NB4 (cell line): Measurements from ENCODE around the gene AGER.
"Not testable (repeated sequence)": the region's sequence is repeated elsewhere in the genome, so short reads cannot be mapped to it uniquely, and the experiment has no call there.

Experiments used
- DNase-seq: peaks from one replicate; pipeline ENCODE4 v3.0.0; 2010; ENCODE audit warnings: low read depth
- H3K4me3 ChIP-seq: one replicate; pipeline ENCODE4 v1.5.1; 2011; ENCODE audit warnings: mild to moderate bottlenecking, low read depth, low read length, moderate library complexity
- MYC ChIP-seq: IDR thresholded peaks from 2 replicates; pipeline ENCODE4 v1.6.1; 2011; ENCODE audit warnings: low read depth, low read length
- POLR2A ChIP-seq: IDR thresholded peaks from 2 replicates; pipeline ENCODE4 v1.6.1; 2011; ENCODE audit warnings: mild to moderate bottlenecking; ENCODE audit not compliant: insufficient read length; ENCODE audit errors: extremely low read depth
- TF ChIP-seq, protein P1 (sequence below): IDR thresholded peaks from 2 replicates; pipeline ENCODE4 v1.6.1; 2011; ENCODE audit warnings: low read depth, low read length
- TF ChIP-seq, protein P2 (sequence below): IDR thresholded peaks from one replicate; pipeline ENCODE4 v1.5.1; 2012; ENCODE audit warnings: low read depth, low read length

AGER gene

DNA sequence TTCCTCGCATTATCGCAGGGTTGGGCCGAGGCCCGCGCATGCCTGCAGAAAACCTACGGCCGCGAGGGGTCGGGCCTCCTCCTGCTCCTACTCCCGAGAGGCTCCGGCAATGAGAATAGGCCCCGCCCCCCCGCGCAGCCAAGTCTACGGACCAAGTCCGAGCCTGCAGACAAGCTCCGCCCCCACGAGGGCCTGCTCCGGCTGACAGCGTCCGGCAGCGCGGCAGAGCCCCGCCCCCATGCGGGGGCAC lies 11.5 kb upstream of the AGER start:
- DNase-seq, result peak; percentile 100
- no peak for TF ChIP-seq MYC
- TF ChIP-seq, protein P1, sequence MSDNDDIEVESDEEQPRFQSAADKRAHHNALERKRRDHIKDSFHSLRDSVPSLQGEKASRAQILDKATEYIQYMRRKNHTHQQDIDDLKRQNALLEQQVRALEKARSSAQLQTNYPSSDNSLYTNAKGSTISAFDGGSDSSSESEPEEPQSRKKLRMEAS, result no peak
- TF ChIP-seq, protein P2, sequence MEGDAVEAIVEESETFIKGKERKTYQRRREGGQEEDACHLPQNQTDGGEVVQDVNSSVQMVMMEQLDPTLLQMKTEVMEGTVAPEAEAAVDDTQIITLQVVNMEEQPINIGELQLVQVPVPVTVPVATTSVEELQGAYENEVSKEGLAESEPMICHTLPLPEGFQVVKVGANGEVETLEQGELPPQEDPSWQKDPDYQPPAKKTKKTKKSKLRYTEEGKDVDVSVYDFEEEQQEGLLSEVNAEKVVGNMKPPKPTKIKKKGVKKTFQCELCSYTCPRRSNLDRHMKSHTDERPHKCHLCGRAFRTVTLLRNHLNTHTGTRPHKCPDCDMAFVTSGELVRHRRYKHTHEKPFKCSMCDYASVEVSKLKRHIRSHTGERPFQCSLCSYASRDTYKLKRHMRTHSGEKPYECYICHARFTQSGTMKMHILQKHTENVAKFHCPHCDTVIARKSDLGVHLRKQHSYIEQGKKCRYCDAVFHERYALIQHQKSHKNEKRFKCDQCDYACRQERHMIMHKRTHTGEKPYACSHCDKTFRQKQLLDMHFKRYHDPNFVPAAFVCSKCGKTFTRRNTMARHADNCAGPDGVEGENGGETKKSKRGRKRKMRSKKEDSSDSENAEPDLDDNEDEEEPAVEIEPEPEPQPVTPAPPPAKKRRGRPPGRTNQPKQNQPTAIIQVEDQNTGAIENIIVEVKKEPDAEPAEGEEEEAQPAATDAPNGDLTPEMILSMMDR, result no peak
- TF ChIP-seq POLR2A, result no peak
- H3K4me3 ChIP-seq, result no peak overlapping the region

DNA sequence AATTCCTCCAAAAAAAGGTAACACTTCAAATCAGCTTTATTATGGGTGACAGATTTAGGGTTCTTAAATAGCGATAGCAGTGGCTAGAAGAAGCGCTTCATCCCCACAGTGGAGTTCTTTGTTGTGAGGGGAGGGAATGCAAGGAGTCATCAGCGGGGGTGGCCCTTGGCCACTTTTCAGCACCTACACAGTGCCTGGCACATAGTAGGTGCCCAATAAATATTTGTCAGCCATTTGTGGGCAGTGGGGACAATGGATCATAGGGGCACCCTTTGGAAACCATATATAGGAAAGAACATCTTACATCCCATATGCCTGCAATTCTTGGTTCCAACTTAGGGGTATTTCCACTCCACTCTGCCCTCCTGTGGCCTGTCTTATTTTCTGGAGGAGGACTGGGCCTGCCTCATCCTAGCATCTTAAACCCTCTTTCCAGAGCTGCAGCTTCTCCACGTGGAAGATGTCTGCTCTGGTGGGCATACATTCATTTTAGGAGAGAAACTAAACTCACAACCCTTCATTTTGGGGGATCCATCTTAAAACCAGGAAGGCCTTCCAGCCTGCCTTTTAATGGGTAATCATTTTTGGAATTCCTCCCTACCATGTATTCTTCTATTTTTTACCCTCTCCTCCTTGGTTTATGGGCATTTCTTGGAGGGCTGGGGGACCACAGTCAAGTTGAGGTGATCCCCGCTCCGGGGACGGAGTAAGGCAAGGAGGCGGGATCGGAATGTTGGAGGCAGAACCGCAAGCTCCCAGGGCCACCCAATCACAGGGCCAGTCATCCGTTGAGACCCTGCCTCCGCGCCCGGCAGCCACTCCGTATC lies 11.0 kb upstream of the AGER start:
- peak overlapping the region; percentile 68 for H3K4me3 ChIP-seq
- peak; percentile 76 for DNase-seq
- TF ChIP-seq, protein P2, result peak; percentile 53
- TF ChIP-seq POLR2A (peak; percentile 69), MYC (no peak; the same call in 1 of the 2 replicates)
- TF ChIP-seq, protein P1, result no peak

DNA sequence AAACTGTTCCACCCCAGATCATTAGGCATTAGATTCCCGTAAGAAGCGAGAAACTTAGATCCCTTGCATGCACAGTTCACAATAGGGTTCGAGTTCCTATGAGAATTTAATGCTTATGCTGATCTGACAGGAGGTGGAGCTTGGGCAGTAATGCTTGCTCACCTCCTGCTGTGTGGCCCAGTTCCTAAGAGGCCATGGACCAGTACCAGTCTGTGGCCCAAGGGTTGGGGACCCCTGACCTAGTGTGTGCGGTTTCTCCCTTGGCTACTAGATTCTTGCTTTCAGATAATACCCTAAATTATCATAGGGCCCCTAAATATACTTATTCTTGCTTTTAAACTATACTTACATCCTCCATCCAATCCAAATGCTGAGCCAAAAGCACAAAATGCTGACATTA lies 10.3 kb upstream of the AGER start:
- H3K4me3 ChIP-seq, result peak overlapping the region; percentile 8
- TF ChIP-seq POLR2A (no peak), MYC (no peak)
- TF ChIP-seq, protein P2, result no peak
- TF ChIP-seq, protein P1, result no peak
- no peak for DNase-seq

DNA sequence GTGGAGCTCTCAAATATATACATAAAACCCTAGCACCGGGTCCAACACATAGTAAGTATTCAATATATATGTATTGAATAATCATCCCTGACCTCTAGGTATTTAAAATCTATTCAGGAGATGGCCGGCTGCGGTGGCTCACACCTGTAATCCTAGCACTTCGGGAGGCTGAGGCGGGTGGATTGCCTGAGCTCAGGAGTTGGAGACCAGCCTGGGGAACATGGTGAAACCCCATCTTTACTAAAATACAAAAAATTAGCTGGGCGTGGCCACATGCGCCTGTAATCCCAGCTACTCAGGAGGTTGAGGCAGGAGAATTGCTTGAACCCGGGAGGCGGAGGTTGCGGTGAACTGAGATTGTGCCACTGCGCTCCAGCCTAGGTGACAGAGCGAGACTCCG lies 9.0 kb upstream of the AGER start:
- H3K4me3 ChIP-seq, result peak overlapping the region; percentile 65
- DNase-seq, result not testable (repeated sequence)

DNA sequence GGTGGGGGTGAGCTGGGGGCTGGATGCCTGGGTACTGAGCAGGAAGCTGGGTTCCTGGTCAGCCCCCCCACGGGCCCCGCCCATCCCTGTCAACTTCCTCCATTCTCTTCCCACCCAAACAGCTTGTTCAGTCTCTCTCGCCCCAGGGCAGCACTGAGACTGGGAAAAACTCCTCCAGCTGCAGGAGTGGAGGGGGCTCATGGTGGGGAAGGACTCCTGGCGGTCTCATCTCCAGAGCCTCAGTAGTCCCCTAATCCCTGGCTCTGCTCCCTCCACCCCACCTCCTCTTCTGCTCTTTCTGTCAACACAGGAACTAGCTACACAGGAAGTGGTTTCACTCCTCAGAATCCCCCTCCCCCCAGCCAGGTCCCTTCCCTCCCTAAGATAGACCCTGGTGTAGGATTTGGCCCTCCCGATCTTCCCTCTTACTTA lies 8.6 kb upstream of the AGER start, which contains the start of gene GPSM3:
Gene GPSM3 (minus strand): TSS at position 36 of the 432 bp plus-strand sequence. CDS start 130 bp downstream, outside the sequence.
- DNase-seq, result peak; percentile 91
- peak within 1 kb of the TSS; percentile 65 for H3K4me3 ChIP-seq
- TF ChIP-seq, protein P1, result no peak
- TF ChIP-seq POLR2A, result peak; percentile 59
- TF ChIP-seq, protein P2, result no peak
- no peak for TF ChIP-seq MYC

DNA sequence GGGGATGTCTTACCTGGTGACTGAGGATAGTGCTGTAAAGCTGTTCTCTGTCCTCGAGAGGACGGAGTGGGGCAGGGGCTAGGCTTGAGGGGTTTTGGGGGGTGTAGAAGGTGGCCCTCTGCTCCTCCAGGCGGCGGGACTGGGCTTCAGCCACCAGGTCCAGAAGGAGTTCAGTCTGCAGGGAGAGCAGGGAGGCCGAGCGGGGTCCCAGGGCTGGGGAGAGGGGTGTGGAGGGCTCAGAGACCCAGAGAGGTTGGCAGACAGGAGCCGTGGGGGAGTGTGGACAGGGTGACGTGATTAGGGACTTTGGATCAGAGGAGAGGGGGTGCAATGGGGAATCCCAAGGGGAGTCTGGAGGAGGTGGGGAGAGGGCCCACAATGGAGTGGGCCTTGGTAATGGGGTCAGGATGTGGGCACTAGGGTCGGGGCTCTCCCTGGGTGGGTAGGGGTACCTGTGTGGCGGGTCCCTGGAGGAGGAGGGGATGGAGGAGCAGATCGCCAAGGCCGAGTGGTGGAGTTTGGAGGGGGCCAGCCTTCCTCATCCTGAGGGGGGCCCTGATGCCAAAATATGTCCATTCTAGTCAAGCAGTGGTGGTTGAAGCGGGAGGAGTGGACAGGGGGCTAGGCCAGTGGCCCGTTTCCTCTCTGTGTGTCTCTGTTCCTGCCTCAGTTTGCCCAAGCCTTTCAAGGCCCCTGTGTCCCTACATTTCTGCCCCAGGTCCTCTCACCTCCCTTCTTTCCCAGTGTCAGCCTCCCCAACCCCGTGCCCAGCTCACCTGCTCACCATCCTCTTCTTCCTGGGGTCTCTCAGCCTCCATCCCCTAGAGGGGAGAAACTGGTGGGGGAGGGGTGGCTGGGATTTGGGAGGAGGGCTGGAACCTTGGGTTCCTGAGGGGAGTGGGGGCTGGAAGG lies 7.9 kb upstream of the AGER start:
- TF ChIP-seq MYC (no peak), POLR2A (no peak)
- TF ChIP-seq, protein P1, result no peak
- TF ChIP-seq, protein P2, result no peak
- H3K4me3 ChIP-seq, result peak overlapping the region; percentile 65
- DNase-seq, result no peak
